CD4-positive, alpha-beta T cell treated with Interleukin-4 for 4 hours (primary cell): ENCODE measurements around the gene OR2V1.
"Not testable (repeated sequence)": the region's sequence is repeated elsewhere in the genome, so short reads cannot be mapped to it uniquely, and the experiment has no call there.

Experiments used
- DNase-seq: peaks from one replicate; pipeline ENCODE4 v3.0.0-alpha.2; 2020

Gene OR2V1

DNA sequence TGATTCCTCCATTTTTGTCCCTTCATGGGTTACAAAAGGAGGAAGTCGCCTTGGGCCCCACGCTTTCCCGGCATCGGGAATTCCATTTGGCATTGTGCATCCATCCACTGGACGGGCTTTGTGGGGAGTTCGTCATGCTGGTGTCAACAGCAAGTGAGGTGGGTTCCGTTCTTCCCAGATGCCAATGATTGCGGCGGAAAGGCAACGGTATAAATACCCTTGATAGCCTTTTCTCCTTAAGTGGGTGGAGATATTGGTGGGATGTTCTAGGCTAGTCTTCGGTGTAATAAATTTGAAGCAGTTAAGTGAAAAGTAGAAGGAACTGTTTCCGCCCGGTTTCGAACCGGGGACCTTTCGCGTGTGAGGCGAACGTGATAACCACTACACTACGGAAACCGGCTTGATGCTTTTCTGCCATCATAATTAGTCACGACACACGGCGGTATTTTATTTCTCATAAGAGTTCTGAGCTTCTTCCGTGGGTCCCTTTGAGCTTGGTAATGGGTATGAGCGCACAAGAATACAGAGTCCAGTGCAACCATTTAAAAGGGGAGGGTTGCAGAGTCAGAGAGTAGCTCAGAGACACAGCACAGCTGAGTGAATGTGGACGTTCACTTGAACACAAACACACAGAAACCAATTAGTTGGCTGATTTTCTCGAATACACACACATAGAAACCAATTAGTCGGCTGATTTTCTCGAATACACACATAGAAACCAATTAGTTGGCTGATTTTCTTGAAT, 28.9 kb downstream of the OR2V1 start:
- DNase-seq, result not testable (repeated sequence)

DNA sequence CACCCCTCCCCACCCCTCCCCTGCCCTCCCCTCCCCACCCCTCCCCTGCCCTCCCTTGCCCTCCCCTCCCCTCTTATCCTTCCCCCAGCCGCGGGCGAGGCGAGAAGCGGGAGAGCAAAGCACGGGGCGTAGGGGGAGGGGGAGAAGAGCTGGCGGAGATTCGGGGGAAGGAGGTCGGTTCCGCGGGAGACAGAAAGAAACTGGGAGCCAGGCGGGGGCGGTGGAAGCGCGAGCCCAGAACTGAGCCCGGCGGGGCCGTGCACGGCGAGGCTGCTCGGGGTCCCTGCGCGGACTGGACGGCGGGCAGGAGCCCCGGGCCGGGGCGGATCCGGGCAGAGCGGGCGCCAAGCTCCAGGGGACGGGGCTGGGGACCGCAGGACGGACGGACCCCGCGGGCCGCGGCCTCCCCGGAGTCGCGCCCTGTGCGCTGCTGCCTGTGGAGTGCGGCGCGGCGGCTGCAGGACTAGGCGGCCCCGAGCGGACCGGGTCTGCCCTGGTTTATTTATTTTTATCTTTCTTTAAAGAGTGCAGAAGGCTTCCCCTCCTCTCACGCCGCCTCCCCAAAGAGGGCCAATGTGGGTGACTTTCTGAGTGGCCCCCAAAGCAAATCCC, 29.8 kb downstream of the OR2V1 start:
- DNase-seq, result not testable (repeated sequence)

DNA sequence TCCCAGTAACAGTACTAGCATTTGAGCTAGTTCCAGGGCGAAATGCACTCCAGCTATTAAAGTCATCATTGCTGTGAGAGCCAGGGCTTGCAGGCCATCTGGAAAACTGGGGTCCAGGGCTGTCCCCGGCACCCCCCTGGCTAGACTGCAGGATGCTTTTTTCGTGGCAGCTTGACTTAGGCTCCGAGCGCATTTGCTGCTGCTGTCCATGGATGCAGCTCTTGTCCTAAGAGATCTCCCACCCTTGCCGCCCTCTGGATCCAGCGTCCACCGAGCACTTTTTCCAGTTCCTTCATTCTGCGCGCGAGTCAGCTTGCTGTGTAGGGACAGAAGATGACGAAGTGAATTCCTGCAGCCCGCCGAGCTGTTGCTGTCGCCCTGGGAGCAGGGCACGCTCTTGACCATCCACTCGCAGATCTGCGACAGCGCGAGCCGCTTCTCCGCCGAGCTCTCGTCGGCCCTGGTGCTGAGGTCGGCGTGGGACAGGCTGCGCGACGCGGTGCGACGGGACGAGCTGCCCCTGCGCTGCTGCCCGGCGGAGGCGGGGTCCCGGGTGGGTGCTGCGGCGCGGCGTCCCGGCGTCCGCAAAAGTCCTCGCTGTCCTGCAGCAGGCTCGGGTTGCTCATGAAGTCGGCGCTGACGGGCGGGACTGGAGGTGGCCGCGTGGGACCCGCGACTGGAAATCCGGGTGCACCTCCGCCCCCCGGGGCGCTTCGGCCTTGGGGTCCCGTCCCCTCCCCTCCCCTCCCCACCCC, 30.7 kb downstream of the OR2V1 start:
- no peak for DNase-seq

GRCh38 chr5:181099602-181100086, 31.3 kb downstream of the OR2V1 start:
- no peak for DNase-seq

GRCh38 chr5:181098762-181099601, 32.0 kb downstream of the OR2V1 start:
- no peak for DNase-seq

- DNase-seq, result not testable (repeated sequence)
Measured at GRCh38 chr5:181097759-181098491, 33.0 kb downstream of the OR2V1 start.

- DNase-seq, result not testable (repeated sequence)
Measured at GRCh38 chr5:181097383-181097753, 33.6 kb downstream of the OR2V1 start.

- DNase-seq, result not testable (repeated sequence)
Measured at GRCh38 chr5:181096721-181097382, 34.1 kb downstream of the OR2V1 start.

GRCh38 chr5:181095162-181095561, 35.8 kb downstream of the OR2V1 start:
- not testable (repeated sequence) for DNase-seq

- DNase-seq, result no peak
Measured at GRCh38 chr5:181092428-181092827, 38.5 kb downstream of the OR2V1 start.

DNA sequence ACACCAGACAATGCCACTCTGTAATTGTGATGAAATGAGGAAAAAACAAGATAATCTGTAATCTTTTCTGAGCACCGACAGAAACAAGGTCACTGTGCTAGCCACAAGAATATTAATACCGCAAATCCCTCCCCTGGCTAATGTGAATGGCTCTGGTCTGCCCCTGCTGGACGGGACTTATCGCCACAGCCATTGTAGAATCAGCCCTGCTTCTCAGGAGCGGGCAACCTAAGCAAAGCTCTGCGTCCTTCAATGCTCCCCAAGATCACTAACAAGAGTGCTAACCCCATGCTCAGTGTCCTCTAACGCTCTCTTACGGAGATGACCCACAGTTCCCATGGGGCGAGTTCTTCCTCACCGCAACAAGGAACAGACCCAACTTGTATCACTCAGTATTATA, 42.7 kb downstream of the OR2V1 start:
- DNase-seq, result no peak

DNA sequence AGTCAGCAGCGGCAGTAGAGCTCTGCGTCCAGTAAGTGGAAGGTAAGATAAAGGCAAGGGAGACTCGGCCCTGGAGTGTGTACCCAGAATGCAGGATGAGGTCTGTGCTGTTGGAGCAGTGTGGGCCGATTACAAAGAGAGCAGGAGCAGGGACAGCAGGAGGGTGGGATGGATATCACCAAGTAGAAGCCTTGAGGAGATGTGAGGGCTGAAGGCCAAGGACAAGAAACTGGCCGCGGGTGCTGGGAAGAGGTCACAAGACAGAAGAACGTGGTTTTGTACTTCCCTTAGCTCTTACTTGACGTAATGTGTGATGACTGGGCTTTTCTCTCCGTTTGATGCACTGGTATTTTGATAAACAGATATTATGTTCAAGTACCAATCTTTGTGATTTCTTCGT, 43.7 kb downstream of the OR2V1 start:
- DNase-seq, result no peak

- DNase-seq, result no peak
Measured at GRCh38 chr5:181086884-181087205, 44.1 kb downstream of the OR2V1 start.

DNA sequence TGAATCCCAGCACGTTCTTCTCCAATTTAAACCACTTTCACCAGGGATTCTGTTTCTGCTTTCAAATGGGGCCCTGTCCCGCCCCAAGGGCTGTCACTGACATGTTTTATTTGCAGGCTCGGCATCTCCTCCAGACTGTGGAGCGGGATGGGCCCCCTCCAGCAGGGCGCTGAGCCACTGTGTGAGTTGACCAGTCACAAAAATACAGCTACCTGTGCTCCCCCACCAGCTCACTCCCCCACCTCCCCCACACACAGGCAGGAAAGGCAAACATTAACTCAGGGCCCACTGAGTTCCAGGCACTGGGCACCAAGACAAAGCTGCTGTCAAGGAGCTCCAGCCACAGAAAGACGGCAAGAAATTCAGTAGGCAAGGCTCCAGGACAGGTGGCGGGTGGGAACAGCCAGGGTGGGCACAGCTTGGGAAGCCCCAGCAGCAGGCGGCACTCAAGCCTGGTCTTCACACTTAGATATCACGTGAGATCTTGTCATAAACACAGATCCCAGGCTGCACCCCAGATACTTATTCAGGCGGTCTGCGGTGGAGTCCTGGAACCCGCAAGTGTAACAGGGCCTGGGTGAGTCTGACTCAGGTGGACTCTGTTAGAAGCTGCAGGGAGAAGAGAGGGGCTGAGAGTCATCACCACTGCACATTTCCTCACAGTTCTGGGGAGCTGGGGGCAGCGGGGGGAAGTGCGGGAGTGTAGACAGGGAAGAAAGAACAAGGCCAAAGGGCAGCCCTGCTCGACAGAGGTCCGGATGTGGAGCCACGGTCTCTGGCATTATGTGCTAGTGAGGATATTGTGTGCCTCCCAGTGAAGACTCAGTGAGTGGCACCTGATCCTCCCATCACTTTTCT, 44.7 kb downstream of the OR2V1 start:
- DNase-seq, result no peak

DNA sequence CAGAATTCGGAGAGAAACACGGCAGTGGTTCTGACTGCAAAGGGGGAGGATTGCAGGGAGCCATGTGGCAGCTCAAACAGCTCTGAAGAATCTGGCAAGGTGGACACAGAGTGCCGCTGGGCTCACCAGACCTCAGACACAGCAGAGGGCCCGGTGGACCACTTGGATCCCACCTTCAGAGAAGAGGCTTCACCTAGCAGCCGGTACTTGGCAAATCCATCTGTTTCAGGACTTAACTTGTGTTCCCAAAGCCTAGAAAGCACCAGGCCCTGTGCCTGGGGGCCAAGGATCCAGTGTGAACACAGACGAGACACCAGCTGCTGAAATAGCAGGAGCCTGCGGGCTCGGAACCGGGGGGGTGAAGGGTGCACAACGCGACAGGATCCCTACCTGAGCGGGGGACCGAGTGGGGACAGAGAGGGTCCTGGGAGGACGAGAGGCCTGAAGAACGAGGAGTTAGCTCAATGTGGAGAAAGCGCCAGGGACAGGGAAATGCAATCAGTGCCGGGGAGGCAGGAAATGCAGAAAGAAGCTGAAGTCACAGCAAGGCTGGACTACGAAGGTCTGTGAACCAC, 46.3 kb downstream of the OR2V1 start:
- DNase-seq, result no peak

DNA sequence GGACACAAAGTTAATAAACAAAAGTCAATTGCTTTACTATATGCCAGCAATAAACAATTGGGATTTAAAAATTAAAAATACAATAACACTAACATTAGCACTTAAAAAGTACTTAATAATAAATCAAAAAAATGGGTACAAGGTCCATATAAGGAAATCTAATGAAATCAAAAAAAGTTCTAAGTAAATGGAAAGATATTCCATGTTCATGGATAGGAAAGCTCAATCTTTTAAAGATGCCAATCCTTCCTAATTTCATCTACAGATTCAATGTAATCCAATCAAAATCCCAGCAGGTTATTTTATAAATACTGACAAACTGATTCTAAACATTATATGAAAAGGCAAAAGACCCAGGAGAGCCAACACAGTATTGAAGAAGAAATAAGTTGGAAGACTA, 49.0 kb downstream of the OR2V1 start:
- DNase-seq, result no peak

- DNase-seq, result no peak
Measured at GRCh38 chr5:181076920-181077319, 54.0 kb downstream of the OR2V1 start.
